ENCODE measurements around the gene CTNNA2.

GRCh38 chr2:79966882-79967281 lies 454.0 kb downstream of the CTNNA2 start:
- TF ChIP-seq CTCF (conservative IDR thresholded peaks at IDR 0.05) (no peak), EZH2 (IDR thresholded peaks at IDR 0.05; ENCODE audit: low read depth) (no peak)

Measured in PC-9 (cell line).